GM12865 (cell line): ENCODE measurements around the gene PTGR3.
A peak's percentile ranks its signal among the peaks of the same experiment; 100 is the strongest.

Experiments
- DNase-seq: peaks from one replicate; pipeline ENCODE4 v3.0.0; 2010; ENCODE audit warnings: low read depth
- H3K4me3 ChIP-seq: 2 replicates; pipeline ENCODE4 v1.5.1; 2011; ENCODE audit warnings: mild to moderate bottlenecking, low read depth, low read length, control low read depth
- TF ChIP-seq, protein P1 (sequence below): IDR thresholded peaks from 2 replicates; pipeline ENCODE4 v1.5.1; 2011; ENCODE audit warnings: low read length, control low read depth, low read depth, inconsistent platforms; ENCODE audit not compliant: insufficient read depth; ENCODE audit errors: missing control alignments

The PTGR3 gene

DNA sequence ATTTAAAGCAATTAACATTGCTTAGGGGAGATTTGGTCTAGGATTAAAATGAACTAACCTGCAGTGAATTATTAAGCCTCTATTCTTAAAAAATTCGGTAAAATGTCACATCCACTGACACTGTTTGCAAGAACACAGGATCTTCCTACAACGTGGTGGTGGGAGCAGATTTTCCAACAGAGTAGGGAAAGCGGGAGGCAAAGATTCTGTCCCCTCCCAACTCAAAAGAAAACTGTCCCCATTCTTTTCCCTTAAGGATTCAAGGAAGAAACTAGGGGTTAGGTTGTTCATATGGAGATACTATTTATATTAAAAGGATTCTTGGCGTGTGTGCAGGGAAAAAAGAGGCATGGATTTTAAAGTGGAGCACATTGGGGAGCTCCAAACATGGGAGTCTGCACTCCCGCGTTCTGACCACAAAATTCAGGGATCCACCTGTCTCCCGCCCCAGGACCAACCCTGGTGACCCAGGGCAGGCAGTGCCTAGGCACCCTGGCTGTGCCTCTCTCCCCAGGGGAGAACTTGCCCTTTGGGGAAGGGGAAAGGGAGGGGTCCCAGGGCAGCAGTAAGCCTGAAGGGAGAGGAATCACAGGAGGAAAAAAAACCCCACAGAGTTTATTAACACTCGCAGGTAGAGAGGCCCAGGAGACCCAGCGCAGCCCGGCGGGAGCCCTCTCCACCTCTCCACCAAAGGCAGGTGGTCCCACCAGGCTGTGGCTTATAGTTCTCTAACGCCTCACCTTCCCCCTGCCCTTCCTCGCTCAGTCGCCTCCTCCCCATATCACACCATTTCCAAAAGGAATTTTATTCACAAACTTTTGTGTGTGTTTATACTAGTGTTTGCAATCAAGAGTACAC lies 2.3 kb downstream of the PTGR3 start:
- peak overlapping the region; percentile 80 for H3K4me3 ChIP-seq
- DNase-seq, result no peak
- TF ChIP-seq, protein P1, sequence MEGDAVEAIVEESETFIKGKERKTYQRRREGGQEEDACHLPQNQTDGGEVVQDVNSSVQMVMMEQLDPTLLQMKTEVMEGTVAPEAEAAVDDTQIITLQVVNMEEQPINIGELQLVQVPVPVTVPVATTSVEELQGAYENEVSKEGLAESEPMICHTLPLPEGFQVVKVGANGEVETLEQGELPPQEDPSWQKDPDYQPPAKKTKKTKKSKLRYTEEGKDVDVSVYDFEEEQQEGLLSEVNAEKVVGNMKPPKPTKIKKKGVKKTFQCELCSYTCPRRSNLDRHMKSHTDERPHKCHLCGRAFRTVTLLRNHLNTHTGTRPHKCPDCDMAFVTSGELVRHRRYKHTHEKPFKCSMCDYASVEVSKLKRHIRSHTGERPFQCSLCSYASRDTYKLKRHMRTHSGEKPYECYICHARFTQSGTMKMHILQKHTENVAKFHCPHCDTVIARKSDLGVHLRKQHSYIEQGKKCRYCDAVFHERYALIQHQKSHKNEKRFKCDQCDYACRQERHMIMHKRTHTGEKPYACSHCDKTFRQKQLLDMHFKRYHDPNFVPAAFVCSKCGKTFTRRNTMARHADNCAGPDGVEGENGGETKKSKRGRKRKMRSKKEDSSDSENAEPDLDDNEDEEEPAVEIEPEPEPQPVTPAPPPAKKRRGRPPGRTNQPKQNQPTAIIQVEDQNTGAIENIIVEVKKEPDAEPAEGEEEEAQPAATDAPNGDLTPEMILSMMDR, result no peak

DNA sequence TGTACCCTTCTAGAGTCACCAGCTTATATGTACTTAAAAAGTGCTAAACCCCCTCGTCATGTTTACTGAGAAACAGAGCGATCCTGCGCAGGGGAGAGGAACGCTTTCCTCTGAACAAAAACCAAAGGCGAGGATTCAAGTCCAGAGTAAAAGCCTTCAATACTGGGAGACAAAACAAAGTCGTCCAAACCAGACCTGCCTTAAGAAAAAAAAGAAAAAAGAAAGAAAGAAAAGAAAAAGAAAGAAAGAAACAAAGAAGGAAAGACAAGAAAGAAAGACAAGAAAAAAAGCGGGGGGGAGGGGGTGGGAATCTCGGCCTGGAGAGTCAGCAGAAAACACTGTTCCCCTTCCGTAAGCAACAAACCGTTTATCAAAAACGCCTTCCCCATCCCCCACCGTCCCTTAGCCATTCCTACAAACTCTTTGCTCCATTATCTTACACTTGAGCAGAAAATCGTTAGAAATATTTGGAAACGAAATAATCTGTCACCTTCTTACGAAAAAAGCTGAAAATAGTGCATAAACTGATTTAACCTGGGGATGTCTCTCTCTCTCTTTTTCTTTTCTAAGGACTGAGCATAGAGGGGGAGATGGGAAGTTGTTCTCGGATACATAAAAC lies 3.3 kb downstream of the PTGR3 start:
- DNase-seq, result no peak
- TF ChIP-seq, protein P1, result no peak
- H3K4me3 ChIP-seq, result no peak overlapping the region

DNA sequence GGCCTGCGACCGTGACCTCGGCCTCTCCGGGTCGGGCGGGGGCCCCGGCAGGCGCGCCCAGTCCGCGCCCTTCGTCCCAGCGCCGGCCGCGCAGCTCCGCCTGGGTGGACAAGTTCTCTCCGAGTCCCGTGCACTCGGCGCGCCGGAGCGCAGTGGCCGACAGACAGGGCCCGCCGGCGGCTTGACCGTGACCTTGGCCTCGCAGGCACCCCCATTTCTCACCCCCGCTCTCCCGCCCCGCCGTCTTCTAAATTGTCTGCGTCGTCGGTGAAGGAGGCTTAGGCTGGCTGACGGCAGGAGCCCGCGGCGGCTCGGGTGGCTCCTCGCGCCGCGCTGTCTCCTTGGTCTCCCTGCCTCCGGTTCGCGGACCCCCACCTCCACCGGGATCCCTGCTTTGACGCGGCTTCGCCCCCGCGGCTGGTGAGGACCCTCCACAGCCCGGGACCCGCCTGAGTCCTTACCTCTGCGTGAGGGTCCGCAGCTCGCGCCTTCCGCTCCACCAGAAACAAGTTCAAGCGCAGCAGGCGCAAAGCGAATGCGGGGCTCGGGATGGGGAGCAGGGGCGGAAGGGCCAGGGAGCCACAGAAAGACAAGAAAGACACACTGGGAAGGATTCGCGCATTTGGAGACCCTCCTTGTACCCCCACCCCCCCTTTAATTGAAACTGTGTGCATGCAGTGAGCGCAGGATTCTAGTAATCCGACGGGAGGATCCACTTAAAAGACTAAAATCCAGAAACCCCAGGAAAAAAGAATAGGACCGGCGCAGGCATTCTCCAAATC lies 4.0 kb downstream of the PTGR3 start:
- TF ChIP-seq, protein P1, result no peak
- no peak for DNase-seq
- H3K4me3 ChIP-seq, result no peak overlapping the region

DNA sequence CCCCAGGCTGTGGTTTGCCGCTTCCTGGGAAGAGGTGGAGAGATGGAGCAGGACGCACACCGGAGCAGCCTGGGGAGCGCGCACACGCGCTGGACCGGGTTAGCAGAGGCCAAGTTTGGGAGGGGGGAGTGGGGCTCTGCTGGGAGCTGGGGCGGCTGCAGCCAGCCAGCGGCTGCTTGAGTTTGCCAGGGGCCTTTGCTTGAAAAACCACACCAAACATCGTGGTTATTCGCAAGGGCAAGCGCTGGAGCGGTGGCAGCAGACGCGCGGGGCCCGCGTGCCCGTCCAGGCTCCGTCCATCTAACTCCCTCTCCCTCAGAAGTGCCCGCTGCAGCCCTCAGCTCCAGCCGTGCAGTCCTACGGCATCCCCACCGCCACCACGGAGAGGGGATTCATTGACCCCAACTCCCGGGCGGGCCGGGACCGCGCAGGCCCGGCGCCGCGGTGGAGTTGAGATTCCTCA lies 4.6 kb downstream of the PTGR3 start:
- TF ChIP-seq, protein P1, result no peak
- H3K4me3 ChIP-seq, result no peak overlapping the region
- no peak for DNase-seq

DNA sequence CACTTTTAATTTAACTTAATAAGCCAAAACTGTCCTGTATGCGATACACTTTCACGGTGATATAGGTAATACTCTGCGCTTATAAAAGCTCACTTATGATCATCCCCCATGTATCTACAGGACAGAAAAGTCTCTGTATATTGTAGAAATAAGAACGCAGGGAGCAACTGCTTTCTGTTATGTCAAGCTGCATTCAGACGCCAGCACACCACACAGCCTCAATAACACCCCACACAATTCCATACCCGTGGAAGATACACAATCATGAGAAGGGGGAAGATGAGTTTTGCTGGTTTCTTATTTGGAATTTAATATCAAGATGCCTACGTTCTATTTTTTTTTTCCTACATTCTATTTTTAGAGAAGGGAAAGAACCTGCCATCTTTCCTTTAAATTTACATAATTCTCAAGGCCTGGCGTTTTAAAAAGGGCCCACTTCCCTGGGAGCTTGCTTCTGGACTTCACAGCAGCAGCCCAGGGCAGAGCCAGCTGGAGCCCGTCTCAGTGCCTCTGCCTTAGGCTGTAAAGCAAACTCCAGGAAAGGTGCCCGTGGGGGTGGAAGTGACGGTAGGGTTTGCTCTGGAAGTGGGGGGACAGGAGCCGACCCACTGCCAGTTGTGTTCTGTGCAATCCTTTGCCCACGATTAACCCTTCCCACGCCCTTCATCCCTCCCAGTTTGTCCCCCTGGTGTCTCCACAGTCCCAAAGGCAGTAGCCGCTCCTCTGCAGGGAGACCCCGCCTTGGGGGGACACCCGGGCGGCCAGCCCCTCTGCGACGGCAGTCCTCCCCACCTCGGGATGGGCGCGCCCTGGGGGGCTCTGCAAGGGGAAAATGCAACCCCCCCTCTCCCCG lies 5.3 kb downstream of the PTGR3 start:
- no peak overlapping the region for H3K4me3 ChIP-seq
- DNase-seq, result no peak
- TF ChIP-seq, protein P1, result no peak

DNA sequence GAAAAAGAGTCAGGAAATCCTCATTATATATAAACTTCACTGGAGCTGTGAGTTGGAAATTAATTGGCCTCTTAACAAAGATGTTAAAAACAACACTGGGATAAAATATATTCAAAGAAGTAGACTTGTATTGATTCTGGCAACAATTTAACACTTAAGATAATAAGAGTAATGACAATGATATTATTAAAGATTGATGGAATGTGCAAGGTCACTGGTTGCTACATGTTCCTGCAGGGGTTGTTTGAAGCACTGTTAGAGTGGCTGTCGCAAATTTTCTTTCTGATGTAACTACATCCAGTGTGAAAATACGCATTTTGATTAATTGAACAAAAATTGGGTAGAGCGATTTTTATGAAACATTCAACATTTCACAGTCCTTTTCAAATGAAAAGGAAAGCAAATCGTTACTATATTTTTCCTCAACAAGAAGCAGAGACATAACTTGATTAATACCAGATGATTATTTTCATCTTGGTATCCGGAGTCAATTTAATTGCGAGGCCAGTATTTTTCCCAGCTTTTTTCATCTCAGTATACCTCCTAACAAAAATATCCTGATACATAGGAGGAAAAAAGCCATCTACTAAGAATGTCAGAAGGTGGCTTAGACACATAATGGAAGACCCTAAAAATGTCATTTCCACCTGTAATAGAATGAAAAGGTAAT lies 6.1 kb downstream of the PTGR3 start:
- no peak for DNase-seq
- TF ChIP-seq, protein P1, result no peak
- H3K4me3 ChIP-seq, result no peak overlapping the region
